HCT116 (cell line): Measurements from ENCODE around the gene ENTPD6. TPM values are rescaled to one million over a fixed set of nuclear protein-coding genes. Genes with fewer than 3 reads are reported as not detected.

Experiments
- ATAC-seq: fragments of 200-7000 bp; cut with Tn5 transposase; 2 replicates; pipeline ENCODE4 v1.9.1; 2020; ENCODE audit warnings: mild to moderate bottlenecking, moderate library complexity
- BruUV-seq: library from RNA; stranded (reverse); fragments of 400-500 nt; replicated peaks from 2 replicates; lab custom pipeline; 2021; lab: Mats Ljungman, UMichigan
- CTCF ChIA-PET: fragments of 300-600 bp; sonication (Branson Sonifier 250); formaldehyde crosslinking; loops from one replicate; lab custom pipeline; 2021; ENCODE audit warnings: antibody characterized with exemption; lab: Charles Lee
- POLR2A ChIA-PET: fragments of 300-600, 350-600 bp; sonication (Branson Sonifier 250); formaldehyde crosslinking; loops from one replicate; lab custom pipeline; 2021; ENCODE audit warnings: antibody characterized with exemption; lab: Charles Lee
- RAD21 ChIA-PET, 2 experiments: fragments of 300-600 bp; sonication (Branson Sonifier 250); formaldehyde crosslinking; loops; one replicate each; lab custom pipeline; 2023; ENCODE audit warnings: low total read pairs in 2 of 2; ENCODE audit not compliant: uncharacterized antibody in 2 of 2, unreplicated experiment in 2 of 2, low non-redundant PET in 1 of 2; lab: Charles Lee
- DNase-seq: peaks from one replicate; pipeline ENCODE4 v3.0.0-alpha.2; 2010; ENCODE audit warnings: low read depth, low spot score
- H2AFZ ChIP-seq: fragments of 200-600 bp; shearing (Covaris generic), sonication (generic); 2 replicates; pipeline ENCODE4 v1.6.1; 2017; ENCODE audit warnings: low read depth, mixed run types, mixed read lengths, antibody characterized with exemption, low read length; ENCODE audit not compliant: poor library complexity, severe bottlenecking
- H3K27ac ChIP-seq: 2 replicates; pipeline ENCODE4 v1.5.1; 2012; ENCODE audit warnings: low read depth, low read length
- H3K27me3 ChIP-seq: fragments of 200-600 bp; sonication (generic); 2 replicates; pipeline ENCODE4 v1.6.1; 2016; ENCODE audit warnings: mixed run types, low read length, mixed read lengths; ENCODE audit not compliant: insufficient read depth
- H3K36me3 ChIP-seq, 2 experiments: fragments of 200-500 bp in 1 of 2; fragments of 200-600 bp in 1 of 2; sonication (Bioruptor generic) in 1 of 2; sonication (generic) in 1 of 2; 2 replicates each; pipeline versions ENCODE4 v1.5.1 to v1.6.1; 2014 to 2016; ENCODE audit warnings: low read length in 2 of 2, inconsistent platforms in 1 of 2, mixed read lengths in 1 of 2, mixed run types in 1 of 2; ENCODE audit not compliant: insufficient read depth in 2 of 2, control insufficient read depth in 1 of 2
- H3K4me1 ChIP-seq, 2 experiments: fragments of 200-600 bp in 1 of 2; sonication (generic) in 1 of 2; 2 replicates each; pipeline versions ENCODE4 v1.5.1 to v1.6.1; 2012 to 2017; ENCODE audit warnings: low read length in 2 of 2, inconsistent platforms in 1 of 2, mild to moderate bottlenecking in 1 of 2, mixed read lengths in 1 of 2, mixed run types in 1 of 2, moderate library complexity in 1 of 2; ENCODE audit not compliant: insufficient read depth in 2 of 2, control insufficient read depth in 1 of 2
- H3K4me2 ChIP-seq: fragments of 200-600 bp; sonication (generic); 2 replicates; pipeline ENCODE4 v1.6.1; 2017; ENCODE audit warnings: mixed run types, low read length, mixed read lengths
- H3K4me3 ChIP-seq, 2 experiments: fragments of 200-600 bp in 1 of 2; sonication (generic) in 1 of 2; replicated peaks in 1 of 2; 2 replicates each; pipeline ENCODE4 v1.5.1; 2011 to 2016; ENCODE audit warnings: low read length in 2 of 2, control low read depth in 1 of 2, low read depth in 1 of 2, mild to moderate bottlenecking in 1 of 2, mixed read lengths in 1 of 2, mixed run types in 1 of 2
- H3K79me2 ChIP-seq: fragments of 200-600 bp; sonication (generic); 2 replicates; pipeline ENCODE4 v1.6.1; 2017; ENCODE audit warnings: mild to moderate bottlenecking, mixed run types, low read length, moderate library complexity, mixed read lengths; ENCODE audit not compliant: insufficient read depth
- H3K9ac ChIP-seq: fragments of 200-600 bp; sonication (generic); 2 replicates; pipeline ENCODE4 v1.6.1; 2016; ENCODE audit warnings: low read length, mixed read lengths
- H3K9me2 ChIP-seq: fragments of 200-600 bp; sonication (generic), shearing (Covaris generic); 2 replicates; pipeline ENCODE4 v1.6.1; 2017; ENCODE audit warnings: mixed run types, mild to moderate bottlenecking, moderate library complexity; ENCODE audit not compliant: insufficient read depth
- H3K9me3 ChIP-seq, 2 experiments: fragments of 200-500 bp in 1 of 2; fragments of 200-600 bp in 1 of 2; sonication (Bioruptor generic) in 1 of 2; sonication (generic) in 1 of 2; 2 replicates each; pipeline ENCODE4 v1.6.1; 2014 to 2017; ENCODE audit warnings: low read length in 2 of 2, mixed read lengths in 2 of 2, inconsistent platforms in 1 of 2, low read depth in 1 of 2, mild to moderate bottlenecking in 1 of 2, mixed run types in 1 of 2, moderate library complexity in 1 of 2; ENCODE audit not compliant: control insufficient read depth in 1 of 2, insufficient read depth in 1 of 2
- H4K20me1 ChIP-seq: fragments of 200-600 bp; sonication (generic), shearing (Covaris generic); 2 replicates; pipeline ENCODE4 v1.6.1; 2017; ENCODE audit warnings: mixed run types, mild to moderate bottlenecking, moderate library complexity; ENCODE audit not compliant: insufficient read depth
- CBX3 ChIP-seq: IDR thresholded peaks from 2 replicates; pipeline ENCODE4 v1.6.1; 2012; ENCODE audit warnings: low read depth
- ELF1 ChIP-seq: IDR thresholded peaks from 2 replicates; pipeline ENCODE4 v1.6.1; 2012; ENCODE audit warnings: low read depth, borderline replicate concordance
- EZH2 ChIP-seq: fragments of 200-600 bp; sonication (generic); IDR thresholded peaks from 2 replicates; pipeline ENCODE4 v1.6.1; 2017; ENCODE audit warnings: antibody characterized with exemption, mixed run types
- EZH2phosphoT487 ChIP-seq: fragments of 200-600 bp; IDR thresholded peaks from 2 replicates; pipeline ENCODE4 v1.6.1; 2018; ENCODE audit warnings: antibody characterized with exemption, borderline replicate concordance
- FOSL1 ChIP-seq: IDR thresholded peaks from 2 replicates; pipeline ENCODE4 v1.6.1; 2012; ENCODE audit warnings: low read depth
- POLR2AphosphoS5 ChIP-seq: IDR thresholded peaks from 2 replicates; pipeline ENCODE4 v1.6.1; 2011; ENCODE audit warnings: mild to moderate bottlenecking, low read depth, low read length, moderate library complexity
- SRF ChIP-seq: IDR thresholded peaks from 2 replicates; pipeline ENCODE4 v1.6.1; 2012; ENCODE audit warnings: low read depth
- YY1 ChIP-seq: IDR thresholded peaks from 2 replicates; pipeline ENCODE4 v1.6.1; 2011; ENCODE audit warnings: low read length, low read depth, moderate library complexity, mild to moderate bottlenecking; ENCODE audit not compliant: insufficient replicate concordance; ENCODE audit errors: extremely low read depth
- ZFX ChIP-seq: fragments of 450-650 bp; IDR thresholded peaks from 2 replicates; pipeline ENCODE4 v1.6.1; 2017
- ZNF274 ChIP-seq: fragments of 200-500 bp; sonication (Bioruptor generic); IDR thresholded peaks from 2 replicates; pipeline ENCODE4 v1.6.1; 2014; ENCODE audit warnings: mild to moderate bottlenecking, low read depth, low read length, inconsistent platforms
- intact Hi-C: fragments of 100-400 bp; cut with micrococcal nuclease; formaldehyde crosslinking; loops from 2 replicates; pipeline ENCODE4 v1.10.0; 2022
- total RNA-seq: library from RNA; stranded (reverse); gene quantifications from one replicate; pipeline ENCODE4 v1.2.1, GENCODE V29; 2021; ENCODE audit not compliant: unreplicated experiment
- TF ChIP-seq, protein P1 (sequence below): IDR thresholded peaks from 2 replicates; pipeline ENCODE4 v1.6.1; 2012; ENCODE audit warnings: low read depth
- TF ChIP-seq, protein P2 (sequence below): IDR thresholded peaks from 2 replicates; pipeline ENCODE4 v1.6.1; 2011; ENCODE audit warnings: mild to moderate bottlenecking, low read length, moderate library complexity; ENCODE audit not compliant: insufficient replicate concordance; ENCODE audit errors: extremely low read depth
- TF ChIP-seq, protein P3 (sequence below), 3 experiments: fragments of 200-600 bp in 1 of 3; sonication (generic) in 1 of 3; IDR thresholded peaks in 2 of 3; conservative IDR thresholded peaks in 1 of 3; 2 replicates each; pipeline ENCODE4 v1.5.1; 2012 to 2017; ENCODE audit warnings: low read depth in 2 of 3, low read length in 2 of 3, antibody characterized with exemption in 1 of 3, borderline replicate concordance in 1 of 3, control low read depth in 1 of 3, mild to moderate bottlenecking in 1 of 3, mixed read lengths in 1 of 3, mixed run types in 1 of 3, moderate library complexity in 1 of 3; ENCODE audit not compliant: insufficient read depth in 1 of 3

The ENTPD6 gene
- total RNA-seq, 1 experiment from 2014 or later: 89.2 TPM

DNA sequence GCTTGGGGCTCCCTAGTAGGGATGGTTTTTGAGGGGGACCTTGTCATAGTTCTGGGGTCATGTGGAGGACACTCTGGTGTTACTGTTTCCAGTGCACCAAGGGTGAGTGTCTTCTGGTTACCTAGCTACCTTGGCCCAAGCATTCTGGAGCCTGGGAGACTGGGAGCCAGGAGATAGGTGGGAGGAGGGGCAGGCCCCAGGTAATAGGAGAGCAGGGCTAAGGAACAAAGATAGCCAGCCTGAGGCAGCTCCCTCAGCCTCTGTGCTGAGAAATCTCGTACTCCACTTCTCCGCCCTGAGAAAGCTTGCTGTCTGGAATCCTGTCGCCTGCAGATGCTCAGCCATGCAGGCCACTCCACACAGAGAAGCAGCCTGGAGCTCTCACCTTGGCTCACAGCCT lies 8.3 kb upstream of the ENTPD6 start:
- no TSS peak for BruUV-seq
- H3K79me2 ChIP-seq: no peaks in the 10 kb centered on the region
- H3K4me2 ChIP-seq: no peak overlapping the region
- H2AFZ ChIP-seq: no peak overlapping the region
- no peaks in the 10 kb centered on the region for H3K4me1 ChIP-seq
- ChIA-PET POLR2A (no interaction called here), RAD21 (no interaction called here), CTCF (no interaction called here)
- no peaks in the 10 kb centered on the region for H3K9me2 ChIP-seq
- no peak for TF ChIP-seq YY1
- no peak for TF ChIP-seq EZH2
- no peak for TF ChIP-seq SRF
- TF ChIP-seq FOSL1: no peak
- no peak for TF ChIP-seq ZNF274
- TF ChIP-seq ELF1: no peak
- no peaks in the 10 kb centered on the region for H3K36me3 ChIP-seq
- no peak overlapping the region for H3K9ac ChIP-seq
- H4K20me1 ChIP-seq: no peaks in the 10 kb centered on the region
- H3K4me3 ChIP-seq: no peak overlapping the region
- intact Hi-C loops: no loop called here
- DNase-seq: no peak
- no peak for ATAC-seq
- no peak overlapping the region for H3K27ac ChIP-seq
- no peaks in the 10 kb centered on the region for H3K9me3 ChIP-seq
- no peaks in the 10 kb centered on the region for H3K27me3 ChIP-seq

DNA sequence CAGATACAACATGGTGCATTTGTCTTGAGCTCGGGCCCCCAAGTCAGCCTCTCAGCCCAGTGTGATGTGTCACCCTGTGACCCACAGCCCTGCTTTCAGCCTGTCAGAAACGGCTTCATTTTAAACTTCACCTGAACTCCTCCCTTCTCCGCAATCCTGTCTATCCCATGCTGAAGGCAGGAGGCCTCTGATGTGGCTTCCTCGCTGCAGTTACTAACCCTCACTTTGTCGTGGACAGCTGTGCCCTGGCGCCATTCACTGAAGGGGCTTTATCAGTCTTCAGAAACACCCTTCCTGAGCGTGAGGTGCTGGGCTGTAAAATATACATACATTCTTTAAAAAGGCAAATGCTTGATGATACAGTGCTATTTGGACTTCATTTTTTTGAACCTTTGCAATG lies 7.9 kb upstream of the ENTPD6 start:
- ATAC-seq: no peak
- no peaks in the 10 kb centered on the region for H4K20me1 ChIP-seq
- TF ChIP-seq ZFX (no peak), ZNF274 (no peak), POLR2AphosphoS5 (no peak), CBX3 (no peak), EZH2phosphoT487 (no peak)
- TF ChIP-seq, protein P1, sequence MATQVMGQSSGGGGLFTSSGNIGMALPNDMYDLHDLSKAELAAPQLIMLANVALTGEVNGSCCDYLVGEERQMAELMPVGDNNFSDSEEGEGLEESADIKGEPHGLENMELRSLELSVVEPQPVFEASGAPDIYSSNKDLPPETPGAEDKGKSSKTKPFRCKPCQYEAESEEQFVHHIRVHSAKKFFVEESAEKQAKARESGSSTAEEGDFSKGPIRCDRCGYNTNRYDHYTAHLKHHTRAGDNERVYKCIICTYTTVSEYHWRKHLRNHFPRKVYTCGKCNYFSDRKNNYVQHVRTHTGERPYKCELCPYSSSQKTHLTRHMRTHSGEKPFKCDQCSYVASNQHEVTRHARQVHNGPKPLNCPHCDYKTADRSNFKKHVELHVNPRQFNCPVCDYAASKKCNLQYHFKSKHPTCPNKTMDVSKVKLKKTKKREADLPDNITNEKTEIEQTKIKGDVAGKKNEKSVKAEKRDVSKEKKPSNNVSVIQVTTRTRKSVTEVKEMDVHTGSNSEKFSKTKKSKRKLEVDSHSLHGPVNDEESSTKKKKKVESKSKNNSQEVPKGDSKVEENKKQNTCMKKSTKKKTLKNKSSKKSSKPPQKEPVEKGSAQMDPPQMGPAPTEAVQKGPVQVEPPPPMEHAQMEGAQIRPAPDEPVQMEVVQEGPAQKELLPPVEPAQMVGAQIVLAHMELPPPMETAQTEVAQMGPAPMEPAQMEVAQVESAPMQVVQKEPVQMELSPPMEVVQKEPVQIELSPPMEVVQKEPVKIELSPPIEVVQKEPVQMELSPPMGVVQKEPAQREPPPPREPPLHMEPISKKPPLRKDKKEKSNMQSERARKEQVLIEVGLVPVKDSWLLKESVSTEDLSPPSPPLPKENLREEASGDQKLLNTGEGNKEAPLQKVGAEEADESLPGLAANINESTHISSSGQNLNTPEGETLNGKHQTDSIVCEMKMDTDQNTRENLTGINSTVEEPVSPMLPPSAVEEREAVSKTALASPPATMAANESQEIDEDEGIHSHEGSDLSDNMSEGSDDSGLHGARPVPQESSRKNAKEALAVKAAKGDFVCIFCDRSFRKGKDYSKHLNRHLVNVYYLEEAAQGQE: no peak
- TF ChIP-seq, protein P2, sequence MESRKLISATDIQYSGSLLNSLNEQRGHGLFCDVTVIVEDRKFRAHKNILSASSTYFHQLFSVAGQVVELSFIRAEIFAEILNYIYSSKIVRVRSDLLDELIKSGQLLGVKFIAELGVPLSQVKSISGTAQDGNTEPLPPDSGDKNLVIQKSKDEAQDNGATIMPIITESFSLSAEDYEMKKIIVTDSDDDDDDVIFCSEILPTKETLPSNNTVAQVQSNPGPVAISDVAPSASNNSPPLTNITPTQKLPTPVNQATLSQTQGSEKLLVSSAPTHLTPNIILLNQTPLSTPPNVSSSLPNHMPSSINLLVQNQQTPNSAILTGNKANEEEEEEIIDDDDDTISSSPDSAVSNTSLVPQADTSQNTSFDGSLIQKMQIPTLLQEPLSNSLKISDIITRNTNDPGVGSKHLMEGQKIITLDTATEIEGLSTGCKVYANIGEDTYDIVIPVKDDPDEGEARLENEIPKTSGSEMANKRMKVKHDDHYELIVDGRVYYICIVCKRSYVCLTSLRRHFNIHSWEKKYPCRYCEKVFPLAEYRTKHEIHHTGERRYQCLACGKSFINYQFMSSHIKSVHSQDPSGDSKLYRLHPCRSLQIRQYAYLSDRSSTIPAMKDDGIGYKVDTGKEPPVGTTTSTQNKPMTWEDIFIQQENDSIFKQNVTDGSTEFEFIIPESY: no peak
- TF ChIP-seq, protein P3, sequence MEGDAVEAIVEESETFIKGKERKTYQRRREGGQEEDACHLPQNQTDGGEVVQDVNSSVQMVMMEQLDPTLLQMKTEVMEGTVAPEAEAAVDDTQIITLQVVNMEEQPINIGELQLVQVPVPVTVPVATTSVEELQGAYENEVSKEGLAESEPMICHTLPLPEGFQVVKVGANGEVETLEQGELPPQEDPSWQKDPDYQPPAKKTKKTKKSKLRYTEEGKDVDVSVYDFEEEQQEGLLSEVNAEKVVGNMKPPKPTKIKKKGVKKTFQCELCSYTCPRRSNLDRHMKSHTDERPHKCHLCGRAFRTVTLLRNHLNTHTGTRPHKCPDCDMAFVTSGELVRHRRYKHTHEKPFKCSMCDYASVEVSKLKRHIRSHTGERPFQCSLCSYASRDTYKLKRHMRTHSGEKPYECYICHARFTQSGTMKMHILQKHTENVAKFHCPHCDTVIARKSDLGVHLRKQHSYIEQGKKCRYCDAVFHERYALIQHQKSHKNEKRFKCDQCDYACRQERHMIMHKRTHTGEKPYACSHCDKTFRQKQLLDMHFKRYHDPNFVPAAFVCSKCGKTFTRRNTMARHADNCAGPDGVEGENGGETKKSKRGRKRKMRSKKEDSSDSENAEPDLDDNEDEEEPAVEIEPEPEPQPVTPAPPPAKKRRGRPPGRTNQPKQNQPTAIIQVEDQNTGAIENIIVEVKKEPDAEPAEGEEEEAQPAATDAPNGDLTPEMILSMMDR (IDR thresholded peaks at IDR 0.05 in 2 of 3, conservative IDR thresholded peaks at IDR 0.05 in 1 of 3; ENCODE audit: borderline replicate concordance in 1 of 3, insufficient read depth in 1 of 3, low read depth in 2 of 3, low read length in 2 of 3): no peak

More for the DNA sequence above, 7.9 kb upstream of the ENTPD6 start:
- Histone ChIP-seq H3K4me3 (no peak overlapping the region), H3K9me2 (no peaks in the 10 kb centered on the region), H3K4me2 (no peak overlapping the region), H3K9ac (no peak overlapping the region), H2AFZ (no peak overlapping the region), H3K9me3 (no peaks in the 10 kb centered on the region), H3K27ac (no peak overlapping the region), H3K79me2 (no peaks in the 10 kb centered on the region), H3K4me1 (no peaks in the 10 kb centered on the region), H3K27me3 (no peaks in the 10 kb centered on the region), H3K36me3 (no peaks in the 10 kb centered on the region)
- ChIA-PET POLR2A (no interaction called here), CTCF (no interaction called here), RAD21 (no interaction called here)
- no peak for DNase-seq
- BruUV-seq: no TSS peak
- intact Hi-C loops: no loop called here
